HCT116 (cell line): Measurements from ENCODE around the gene PTPRCAP. TPM values are rescaled to one million over a fixed set of nuclear protein-coding genes. Genes with fewer than 3 reads are reported as not detected.

Source experiments
- ATAC-seq: fragments of 200-7000 bp; cut with Tn5 transposase; 2 replicates; pipeline ENCODE4 v1.9.1; 2020; ENCODE audit warnings: mild to moderate bottlenecking, moderate library complexity
- BruUV-seq: library from RNA; stranded (reverse); fragments of 400-500 nt; replicated peaks from 2 replicates; lab custom pipeline; 2021; lab: Mats Ljungman, UMichigan
- CTCF ChIA-PET: fragments of 300-600 bp; sonication (Branson Sonifier 250); formaldehyde crosslinking; loops from one replicate; lab custom pipeline; 2021; ENCODE audit warnings: antibody characterized with exemption; lab: Charles Lee
- POLR2A ChIA-PET: fragments of 300-600, 350-600 bp; sonication (Branson Sonifier 250); formaldehyde crosslinking; loops from one replicate; lab custom pipeline; 2021; ENCODE audit warnings: antibody characterized with exemption; lab: Charles Lee
- RAD21 ChIA-PET, 2 experiments: fragments of 300-600 bp; sonication (Branson Sonifier 250); formaldehyde crosslinking; loops; one replicate each; lab custom pipeline; 2023; ENCODE audit warnings: low total read pairs in 2 of 2; ENCODE audit not compliant: uncharacterized antibody in 2 of 2, unreplicated experiment in 2 of 2, low non-redundant PET in 1 of 2; lab: Charles Lee
- DNase-seq: peaks from one replicate; pipeline ENCODE4 v3.0.0-alpha.2; 2010; ENCODE audit warnings: low read depth, low spot score
- H2AFZ ChIP-seq: fragments of 200-600 bp; shearing (Covaris generic), sonication (generic); 2 replicates; pipeline ENCODE4 v1.6.1; 2017; ENCODE audit warnings: low read depth, mixed run types, mixed read lengths, antibody characterized with exemption, low read length; ENCODE audit not compliant: poor library complexity, severe bottlenecking
- H3K27ac ChIP-seq: 2 replicates; pipeline ENCODE4 v1.5.1; 2012; ENCODE audit warnings: low read depth, low read length
- H3K27me3 ChIP-seq: fragments of 200-600 bp; sonication (generic); 2 replicates; pipeline ENCODE4 v1.6.1; 2016; ENCODE audit warnings: mixed run types, low read length, mixed read lengths; ENCODE audit not compliant: insufficient read depth
- H3K36me3 ChIP-seq, 2 experiments: fragments of 200-500 bp in 1 of 2; fragments of 200-600 bp in 1 of 2; sonication (Bioruptor generic) in 1 of 2; sonication (generic) in 1 of 2; 2 replicates each; pipeline versions ENCODE4 v1.5.1 to v1.6.1; 2014 to 2016; ENCODE audit warnings: low read length in 2 of 2, inconsistent platforms in 1 of 2, mixed read lengths in 1 of 2, mixed run types in 1 of 2; ENCODE audit not compliant: insufficient read depth in 2 of 2, control insufficient read depth in 1 of 2
- H3K4me1 ChIP-seq, 2 experiments: fragments of 200-600 bp in 1 of 2; sonication (generic) in 1 of 2; 2 replicates each; pipeline versions ENCODE4 v1.5.1 to v1.6.1; 2012 to 2017; ENCODE audit warnings: low read length in 2 of 2, inconsistent platforms in 1 of 2, mild to moderate bottlenecking in 1 of 2, mixed read lengths in 1 of 2, mixed run types in 1 of 2, moderate library complexity in 1 of 2; ENCODE audit not compliant: insufficient read depth in 2 of 2, control insufficient read depth in 1 of 2
- H3K4me2 ChIP-seq: fragments of 200-600 bp; sonication (generic); 2 replicates; pipeline ENCODE4 v1.6.1; 2017; ENCODE audit warnings: mixed run types, low read length, mixed read lengths
- H3K4me3 ChIP-seq, 2 experiments: fragments of 200-600 bp in 1 of 2; sonication (generic) in 1 of 2; replicated peaks in 1 of 2; 2 replicates each; pipeline ENCODE4 v1.5.1; 2011 to 2016; ENCODE audit warnings: low read length in 2 of 2, control low read depth in 1 of 2, low read depth in 1 of 2, mild to moderate bottlenecking in 1 of 2, mixed read lengths in 1 of 2, mixed run types in 1 of 2
- H3K79me2 ChIP-seq: fragments of 200-600 bp; sonication (generic); 2 replicates; pipeline ENCODE4 v1.6.1; 2017; ENCODE audit warnings: mild to moderate bottlenecking, mixed run types, low read length, moderate library complexity, mixed read lengths; ENCODE audit not compliant: insufficient read depth
- H3K9ac ChIP-seq: fragments of 200-600 bp; sonication (generic); 2 replicates; pipeline ENCODE4 v1.6.1; 2016; ENCODE audit warnings: low read length, mixed read lengths
- H3K9me2 ChIP-seq: fragments of 200-600 bp; sonication (generic), shearing (Covaris generic); 2 replicates; pipeline ENCODE4 v1.6.1; 2017; ENCODE audit warnings: mixed run types, mild to moderate bottlenecking, moderate library complexity; ENCODE audit not compliant: insufficient read depth
- H3K9me3 ChIP-seq, 2 experiments: fragments of 200-500 bp in 1 of 2; fragments of 200-600 bp in 1 of 2; sonication (Bioruptor generic) in 1 of 2; sonication (generic) in 1 of 2; 2 replicates each; pipeline ENCODE4 v1.6.1; 2014 to 2017; ENCODE audit warnings: low read length in 2 of 2, mixed read lengths in 2 of 2, inconsistent platforms in 1 of 2, low read depth in 1 of 2, mild to moderate bottlenecking in 1 of 2, mixed run types in 1 of 2, moderate library complexity in 1 of 2; ENCODE audit not compliant: control insufficient read depth in 1 of 2, insufficient read depth in 1 of 2
- H4K20me1 ChIP-seq: fragments of 200-600 bp; sonication (generic), shearing (Covaris generic); 2 replicates; pipeline ENCODE4 v1.6.1; 2017; ENCODE audit warnings: mixed run types, mild to moderate bottlenecking, moderate library complexity; ENCODE audit not compliant: insufficient read depth
- EGR1 ChIP-seq: IDR thresholded peaks from 2 replicates; pipeline ENCODE4 v1.6.1; 2012; ENCODE audit warnings: low read depth
- ELF1 ChIP-seq: IDR thresholded peaks from 2 replicates; pipeline ENCODE4 v1.6.1; 2012; ENCODE audit warnings: low read depth, borderline replicate concordance
- FOSL1 ChIP-seq: IDR thresholded peaks from 2 replicates; pipeline ENCODE4 v1.6.1; 2012; ENCODE audit warnings: low read depth
- JUND ChIP-seq: IDR thresholded peaks from 2 replicates; pipeline ENCODE4 v1.6.1; 2012
- POLR2A ChIP-seq: IDR thresholded peaks from 2 replicates; pipeline ENCODE4 v1.7.0; 2011; ENCODE audit warnings: borderline replicate concordance; ENCODE audit not compliant: insufficient read depth, insufficient read length; ENCODE audit errors: extremely low read depth
- SIN3A ChIP-seq: IDR thresholded peaks from 2 replicates; pipeline ENCODE4 v1.6.1; 2012; ENCODE audit warnings: low read depth
- SP1 ChIP-seq: IDR thresholded peaks from 2 replicates; pipeline ENCODE4 v1.6.1; 2012; ENCODE audit warnings: low read depth
- TCF7L2 ChIP-seq: IDR thresholded peaks from 2 replicates; pipeline ENCODE4 v1.7.0; 2011; ENCODE audit warnings: borderline replicate concordance, inconsistent platforms; ENCODE audit not compliant: insufficient read depth, insufficient read length; ENCODE audit errors: extremely low read depth
- YY1 ChIP-seq: IDR thresholded peaks from 2 replicates; pipeline ENCODE4 v1.6.1; 2011; ENCODE audit warnings: low read length, low read depth, moderate library complexity, mild to moderate bottlenecking; ENCODE audit not compliant: insufficient replicate concordance; ENCODE audit errors: extremely low read depth
- ZBTB33 ChIP-seq: IDR thresholded peaks from 2 replicates; pipeline ENCODE4 v1.6.1; 2011; ENCODE audit warnings: mild to moderate bottlenecking, low read length, moderate library complexity; ENCODE audit not compliant: insufficient replicate concordance; ENCODE audit errors: extremely low read depth
- ZFX ChIP-seq: fragments of 450-650 bp; IDR thresholded peaks from 2 replicates; pipeline ENCODE4 v1.6.1; 2017
- ZNF274 ChIP-seq: fragments of 200-500 bp; sonication (Bioruptor generic); IDR thresholded peaks from 2 replicates; pipeline ENCODE4 v1.6.1; 2014; ENCODE audit warnings: mild to moderate bottlenecking, low read depth, low read length, inconsistent platforms
- intact Hi-C: fragments of 100-400 bp; cut with micrococcal nuclease; formaldehyde crosslinking; loops from 2 replicates; pipeline ENCODE4 v1.10.0; 2022
- total RNA-seq: library from RNA; stranded (reverse); gene quantifications from one replicate; pipeline ENCODE4 v1.2.1, GENCODE V29; 2021; ENCODE audit not compliant: unreplicated experiment

Gene PTPRCAP
- total RNA-seq, 1 experiment from 2014 or later = 1.4 TPM

DNA sequence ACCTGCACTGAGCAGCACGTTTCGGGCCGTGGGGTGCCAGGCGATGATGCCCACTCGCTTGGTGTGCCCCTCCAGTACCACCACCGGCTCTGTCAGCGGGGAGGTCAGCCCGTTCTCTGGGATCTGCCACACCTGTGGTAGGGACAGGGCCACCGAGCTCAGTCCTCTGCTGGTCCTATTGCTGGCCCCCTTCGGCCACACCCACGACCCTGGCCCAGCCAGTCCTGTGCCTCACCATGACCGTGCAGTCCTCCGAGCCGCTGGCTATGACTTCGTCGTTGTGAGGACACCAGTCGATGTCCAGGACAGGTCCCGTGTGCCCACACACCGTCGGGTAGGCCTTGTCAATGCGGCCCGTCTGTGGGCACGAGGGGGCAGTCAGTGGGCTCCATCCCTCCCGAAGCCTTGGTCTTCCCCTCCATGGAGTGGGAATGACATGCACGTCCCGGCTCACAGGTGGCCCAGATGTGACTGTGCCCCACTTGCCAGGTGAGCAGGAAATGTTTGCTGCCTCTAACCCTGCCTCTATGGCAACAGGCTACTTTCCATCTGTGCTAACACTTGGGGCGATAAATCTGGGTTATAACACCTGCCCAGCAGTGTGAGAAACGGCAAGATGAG, 4.4 kb upstream of the PTPRCAP start:
- TSS peak; percentile 59 for BruUV-seq
- intact Hi-C loops = no loop called here
- ChIA-PET POLR2A (no interaction called here), RAD21 (no interaction called here), CTCF (no interaction called here)
- no peak overlapping the region for H2AFZ ChIP-seq
- TF ChIP-seq JUND (no peak), ZBTB33 (no peak), EGR1 (no peak), ZFX (no peak), ELF1 (no peak), SIN3A (no peak), YY1 (no peak), ZNF274 (no peak), FOSL1 (no peak), SP1 (no peak), POLR2A (no peak), TCF7L2 (no peak)
- H3K4me3 ChIP-seq = peak overlapping the region; percentile 82 to 90; a peak in 3 of 4 replicates
- H3K4me1 ChIP-seq = peaks cover 6 to 28% of the 10 kb centered on the region in 2 experiments; a peak in 3 of 4 replicates
- H4K20me1 ChIP-seq = no peaks in the 10 kb centered on the region
- peak overlapping the region; percentile 94 for H3K4me2 ChIP-seq
- H3K27me3 ChIP-seq = no peaks in the 10 kb centered on the region
- DNase-seq (no peak), ATAC-seq (no peak)
- H3K27ac ChIP-seq = no peak overlapping the region
- peaks cover 0 to 2% of the 10 kb centered on the region in 2 experiments; a peak in 1 of 4 replicates for H3K36me3 ChIP-seq
- no peaks in the 10 kb centered on the region for H3K9me2 ChIP-seq
- H3K79me2 ChIP-seq = peaks cover 7% of the 10 kb centered on the region; the same call in 1 of the 2 replicates
- H3K9me3 ChIP-seq = no peaks in the 10 kb centered on the region
- H3K9ac ChIP-seq = no peak overlapping the region
